ENCODE data around the gene MT1H. TPM values are rescaled to one million over a fixed set of nuclear protein-coding genes. Genes with fewer than 3 reads are reported as not detected.

The MT1H gene
- polyA plus RNA-seq, 3 donors = 0.76 TPM; not detected in 2

DNA sequence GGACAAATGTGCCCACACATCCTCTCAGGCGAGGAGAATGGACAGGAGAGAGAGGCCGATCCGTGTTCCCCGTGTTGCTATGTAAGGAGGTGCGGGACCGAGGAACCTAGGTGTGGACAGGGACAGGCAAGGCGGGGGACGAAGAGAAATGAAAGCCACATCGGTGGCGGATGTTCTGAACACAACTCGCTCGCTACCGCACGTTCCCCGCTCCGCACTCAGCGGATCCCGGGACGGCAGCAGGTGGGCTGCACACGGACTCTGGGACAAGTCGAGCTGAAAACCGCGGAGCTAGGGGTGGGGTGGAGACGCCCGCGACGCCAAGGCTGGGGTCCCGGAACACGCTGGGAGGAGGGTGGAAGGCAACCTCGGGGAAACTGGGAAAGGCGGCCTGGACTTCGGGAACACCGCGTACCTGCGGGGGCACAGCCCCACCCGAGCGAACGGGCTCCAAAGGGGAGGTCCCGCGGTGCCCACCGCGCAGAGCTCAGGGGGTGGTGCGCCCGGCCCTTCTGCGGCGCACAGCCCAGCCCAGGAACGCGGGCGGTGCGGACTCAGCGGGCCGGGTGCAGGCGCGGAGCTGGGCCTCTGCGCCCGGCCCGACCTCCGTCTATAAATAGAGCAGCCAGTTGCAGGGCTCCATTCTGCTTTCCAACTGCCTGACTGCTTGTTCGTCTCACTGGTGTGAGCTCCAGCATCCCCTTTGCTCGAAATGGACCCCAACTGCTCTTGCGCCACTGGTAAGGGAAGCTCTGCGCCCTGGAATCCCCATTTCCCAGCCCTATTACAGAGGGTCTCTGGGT lies 44.3 kb upstream of the MT1H start, which contains the start of gene MT1E:
MT1E (plus strand) TSS at position 642 of the 803 bp plus-strand sequence; CDS start at position 713, 71 bp downstream.
- Histone ChIP-seq H3K27me3 (ENCODE audit: control insufficient read depth in 2 of 2, insufficient read depth in 2 of 2, low read length in 2 of 2) (peaks cover 0 to 49% of the 10 kb centered on the region in 2 donors), H3K79me2 (ENCODE audit: insufficient read depth, low read length) (no peaks in the 10 kb centered on the region), H3K9ac (ENCODE audit: insufficient read depth, low read length, poor library complexity, severe bottlenecking) (peak within 1 kb of the TSS; percentile 69), H3K36me3 (replicated peaks in 1 of 2; ENCODE audit: control insufficient read depth in 1 of 2, insufficient read depth in 2 of 2, low read length in 2 of 2) (no peaks in the 10 kb centered on the region), H3K27ac (ENCODE audit: low read depth in 1 of 2, low read length in 2 of 2) (peak within 1 kb of the TSS in 1 of 2 donors; percentile 68), H4K20me1 (ENCODE audit: insufficient read depth, low read length) (no peaks in the 10 kb centered on the region), H3K9me3 (replicated peaks in 1 of 2; ENCODE audit: control insufficient read depth in 1 of 2, insufficient read depth in 1 of 2, low read length in 2 of 2) (no peaks in the 10 kb centered on the region), H3K4me1 (ENCODE audit: control insufficient read depth in 1 of 2, insufficient read depth in 2 of 2, low read length in 2 of 2) (peaks cover 16 to 22% of the 10 kb centered on the region in 2 donors), H3K4me3 (replicated peaks in 1 of 3; ENCODE audit: low read depth in 2 of 3, low read length in 3 of 3) (peak within 1 kb of the TSS; percentile 63 to 93 (median 73)), H2AFZ (ENCODE audit: insufficient read depth, low read depth, low read length, poor library complexity, severe bottlenecking) (peak within 1 kb of the TSS; percentile 96), H3K4me2 (replicated peaks; ENCODE audit: extremely low read depth, low read length, poor library complexity, severe bottlenecking) (peak within 1 kb of the TSS; percentile 98)
- WGBS (ENCODE audit: insufficient coverage) = 1% methylated on average over 59 of the region's 62 CpGs
- TF ChIP-seq, protein P1, sequence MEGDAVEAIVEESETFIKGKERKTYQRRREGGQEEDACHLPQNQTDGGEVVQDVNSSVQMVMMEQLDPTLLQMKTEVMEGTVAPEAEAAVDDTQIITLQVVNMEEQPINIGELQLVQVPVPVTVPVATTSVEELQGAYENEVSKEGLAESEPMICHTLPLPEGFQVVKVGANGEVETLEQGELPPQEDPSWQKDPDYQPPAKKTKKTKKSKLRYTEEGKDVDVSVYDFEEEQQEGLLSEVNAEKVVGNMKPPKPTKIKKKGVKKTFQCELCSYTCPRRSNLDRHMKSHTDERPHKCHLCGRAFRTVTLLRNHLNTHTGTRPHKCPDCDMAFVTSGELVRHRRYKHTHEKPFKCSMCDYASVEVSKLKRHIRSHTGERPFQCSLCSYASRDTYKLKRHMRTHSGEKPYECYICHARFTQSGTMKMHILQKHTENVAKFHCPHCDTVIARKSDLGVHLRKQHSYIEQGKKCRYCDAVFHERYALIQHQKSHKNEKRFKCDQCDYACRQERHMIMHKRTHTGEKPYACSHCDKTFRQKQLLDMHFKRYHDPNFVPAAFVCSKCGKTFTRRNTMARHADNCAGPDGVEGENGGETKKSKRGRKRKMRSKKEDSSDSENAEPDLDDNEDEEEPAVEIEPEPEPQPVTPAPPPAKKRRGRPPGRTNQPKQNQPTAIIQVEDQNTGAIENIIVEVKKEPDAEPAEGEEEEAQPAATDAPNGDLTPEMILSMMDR (IDR thresholded peaks at IDR 0.05) = no peak
- peaks cover 27% of the 10 kb centered on the region for H3K4me1 Mint-ChIP-seq
- peaks cover 0 to 4% of the 10 kb centered on the region in 2 donors for H3K36me3 Mint-ChIP-seq
- H3K4me3 Mint-ChIP-seq = peak within 1 kb of the TSS; percentile 93 to 98
- intact Hi-C loops (cut with micrococcal nuclease) = no loop called here
- H3K9me3 Mint-ChIP-seq = peaks cover 0 to 7% (median 0%) of the 10 kb centered on the region in 7 donors
- peaks cover 42 to 63% (median 53%) of the 10 kb centered on the region in 3 donors for H3K27me3 Mint-ChIP-seq (ENCODE audit: low read depth in 3 of 3)
- DNase-seq = peak in 1 of 3 donors; percentile 22
- peak within 1 kb of the TSS in 6 of 7 donors; percentile 71 to 84 (median 78) for H3K27ac Mint-ChIP-seq

DNA sequence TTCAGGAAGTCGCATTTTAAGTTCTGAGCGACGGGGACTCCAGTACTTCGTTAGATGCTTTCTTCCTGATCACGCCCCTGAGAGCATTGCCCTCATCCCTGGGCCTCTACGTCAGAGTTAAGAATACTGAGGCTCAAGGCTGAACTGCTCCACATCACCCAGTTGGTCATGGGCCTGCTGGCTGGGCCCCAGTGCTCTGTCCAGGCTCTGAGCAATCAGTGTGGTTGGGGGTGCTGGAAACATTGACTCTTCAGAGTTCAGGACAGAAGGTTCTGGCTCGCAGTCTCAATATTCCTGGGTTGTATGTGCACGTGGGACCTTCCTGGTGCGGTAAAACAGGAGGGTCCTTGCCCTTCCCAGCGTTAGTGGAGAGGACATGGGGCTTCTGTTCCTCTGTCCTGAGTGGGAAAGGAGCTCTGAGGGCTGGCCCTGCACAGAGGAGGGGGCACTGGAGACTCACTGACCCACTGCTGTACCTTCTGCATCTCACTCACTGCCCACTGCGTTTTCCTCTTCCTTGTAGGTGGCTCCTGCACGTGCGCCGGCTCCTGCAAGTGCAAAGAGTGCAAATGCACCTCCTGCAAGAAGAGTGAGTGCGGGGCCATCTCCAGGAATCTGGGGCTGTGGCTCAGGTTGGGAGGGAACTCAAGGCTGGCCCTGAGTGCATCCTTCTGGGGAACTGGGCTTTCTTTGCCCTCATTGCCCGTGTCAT lies 43.5 kb upstream of the MT1H start:
- peak overlapping the region; percentile 93 to 98 for H3K4me3 Mint-ChIP-seq
- peaks cover 6 to 55% of the 10 kb centered on the region in 2 donors for H3K27me3 ChIP-seq (ENCODE audit: control insufficient read depth in 2 of 2, insufficient read depth in 2 of 2, low read length in 2 of 2)
- peak in 1 of 3 donors; percentile 40 for DNase-seq
- H3K36me3 Mint-ChIP-seq = peaks cover 0 to 5% of the 10 kb centered on the region in 2 donors
- intact Hi-C loops (cut with micrococcal nuclease) = no loop called here
- H3K79me2 ChIP-seq (ENCODE audit: insufficient read depth, low read length) = no peaks in the 10 kb centered on the region
- peak overlapping the region; percentile 63 to 93 (median 73) for H3K4me3 ChIP-seq (replicated peaks in 1 of 3; ENCODE audit: low read depth in 2 of 3, low read length in 3 of 3)
- H3K4me1 ChIP-seq (ENCODE audit: control insufficient read depth in 1 of 2, insufficient read depth in 2 of 2, low read length in 2 of 2) = peaks cover 16 to 22% of the 10 kb centered on the region in 2 donors
- H4K20me1 ChIP-seq (ENCODE audit: insufficient read depth, low read length) = no peaks in the 10 kb centered on the region
- peak overlapping the region in 1 of 2 donors; percentile 68 for H3K27ac ChIP-seq (ENCODE audit: low read depth in 1 of 2, low read length in 2 of 2)
- H2AFZ ChIP-seq (ENCODE audit: insufficient read depth, low read depth, low read length, poor library complexity, severe bottlenecking) = peak overlapping the region; percentile 96
- 16% methylated on average over 9 of the region's 16 CpGs for WGBS (ENCODE audit: insufficient coverage)
- peaks cover 48 to 68% (median 61%) of the 10 kb centered on the region in 3 donors for H3K27me3 Mint-ChIP-seq (ENCODE audit: low read depth in 3 of 3)
- peaks cover 0 to 7% (median 0%) of the 10 kb centered on the region in 7 donors for H3K9me3 Mint-ChIP-seq
- peak overlapping the region; percentile 69 for H3K9ac ChIP-seq (ENCODE audit: insufficient read depth, low read length, poor library complexity, severe bottlenecking)
- H3K9me3 ChIP-seq (replicated peaks in 1 of 2; ENCODE audit: control insufficient read depth in 1 of 2, insufficient read depth in 1 of 2, low read length in 2 of 2) = no peaks in the 10 kb centered on the region
- H3K4me1 Mint-ChIP-seq = peaks cover 27% of the 10 kb centered on the region
- H3K4me2 ChIP-seq (replicated peaks; ENCODE audit: extremely low read depth, low read length, poor library complexity, severe bottlenecking) = peak overlapping the region; percentile 98
- no peaks in the 10 kb centered on the region for H3K36me3 ChIP-seq (replicated peaks in 1 of 2; ENCODE audit: control insufficient read depth in 1 of 2, insufficient read depth in 2 of 2, low read length in 2 of 2)
- H3K27ac Mint-ChIP-seq = peak overlapping the region in 4 of 7 donors; percentile 71 to 84 (median 78)
- TF ChIP-seq, protein P1 (IDR thresholded peaks at IDR 0.05) = no peak
